SW480 (cell line): Measurements from ENCODE around the gene POLR2F.

ENCODE experiments used
- DNase-seq: peaks from one replicate; pipeline ENCODE4 v3.0.0-alpha.2; 2016; ENCODE audit warnings: low spot score

Gene POLR2F

GRCh38 chr22:38007330-38007902, 53.9 kb downstream of the POLR2F start:
- DNase-seq: no peak

GRCh38 chr22:38009000-38009806, 55.7 kb downstream of the POLR2F start:
- no peak for DNase-seq

- no peak for DNase-seq
These were observed 59.1 kb downstream of the POLR2F start for GRCh38 chr22:38012604-38013072.

- no peak for DNase-seq
These were observed 60.6 kb downstream of the POLR2F start for GRCh38 chr22:38014083-38014482.

DNA sequence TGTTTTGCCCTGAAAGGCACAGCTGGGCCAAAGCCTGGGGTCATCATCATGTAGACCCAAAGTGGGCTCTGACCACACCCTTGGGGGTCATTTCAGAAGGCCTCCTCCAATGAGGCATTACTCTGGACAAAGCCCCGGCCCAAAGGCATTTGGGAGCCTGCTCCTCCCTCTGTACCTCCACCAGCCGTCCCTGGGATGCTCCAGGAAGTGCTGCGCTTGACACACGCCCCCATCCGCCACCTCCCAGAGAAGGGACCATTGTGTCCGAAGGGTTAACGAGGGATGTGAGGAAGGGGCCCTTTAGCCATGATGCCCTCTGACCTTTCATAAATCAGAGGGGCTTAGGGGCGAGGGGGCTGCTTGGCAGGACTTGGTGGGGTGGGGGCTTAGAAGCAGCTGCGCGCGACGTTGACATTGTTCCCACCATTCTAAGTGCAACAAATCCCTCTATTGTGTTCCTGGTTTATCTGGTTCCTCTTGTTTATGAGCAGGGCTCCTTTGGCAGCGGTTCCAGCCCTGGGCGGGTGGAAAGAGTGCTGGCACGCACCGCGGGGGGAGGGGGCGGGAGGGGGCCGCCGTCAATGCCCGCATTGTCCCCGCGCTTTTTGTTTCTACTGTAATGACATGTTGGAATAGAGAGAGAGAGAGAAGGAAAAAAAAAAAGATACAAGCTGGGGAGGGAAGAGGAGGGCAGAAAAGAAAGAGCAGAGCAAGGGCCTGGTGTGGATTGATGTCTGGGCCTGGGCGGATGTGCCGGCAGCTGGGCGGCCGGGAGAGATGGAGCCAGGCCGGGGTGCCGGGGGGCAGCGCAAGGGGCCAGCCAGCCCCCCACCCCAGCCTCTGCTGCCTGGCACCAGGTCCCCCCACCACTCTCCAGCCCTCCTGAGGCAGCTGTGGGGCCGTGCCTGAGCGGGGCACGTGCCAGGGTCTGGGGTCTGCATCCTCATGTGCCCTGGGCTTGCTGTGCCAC, 63.0 kb downstream of the POLR2F start:
- DNase-seq: no peak

DNA sequence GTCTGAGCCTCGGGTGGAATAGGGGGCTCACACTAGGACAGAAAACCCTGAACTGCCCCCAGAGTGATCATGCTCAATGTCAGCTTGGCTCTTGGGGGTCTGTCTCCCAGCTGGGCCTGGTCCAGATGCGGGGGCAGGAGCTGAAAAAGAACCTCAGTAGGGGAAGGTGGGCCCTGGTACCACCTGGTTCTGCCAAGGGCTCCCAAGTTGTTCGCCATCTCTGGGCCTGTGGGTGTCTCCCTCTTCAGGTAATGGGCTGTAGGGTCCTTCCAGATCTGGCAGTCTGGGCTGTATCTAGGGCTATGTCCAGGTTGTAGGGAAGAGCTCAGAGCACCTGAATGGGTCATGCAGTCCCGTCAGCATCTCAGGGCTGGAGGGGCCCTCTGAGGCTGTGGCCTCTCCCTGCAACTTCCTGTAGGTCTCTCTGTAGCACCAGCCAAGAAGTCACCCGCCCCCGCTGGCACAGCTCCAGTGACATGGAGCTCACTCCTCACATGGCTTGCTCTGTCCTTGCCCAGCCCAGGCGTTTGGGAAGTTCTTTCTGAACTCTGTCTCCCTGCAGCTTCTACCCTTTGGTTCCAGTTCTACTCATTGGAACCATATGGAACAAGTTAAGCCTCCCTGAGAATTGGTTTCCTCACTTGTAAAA, 63.9 kb downstream of the POLR2F start:
- no peak for DNase-seq

- DNase-seq: no peak
These were observed 64.7 kb downstream of the POLR2F start for GRCh38 chr22:38017939-38018885.
